ENCODE measurements around the gene NCAM1.
"Not testable (repeated sequence)": the region's sequence is repeated elsewhere in the genome, so short reads cannot be mapped to it uniquely, and the experiment has no call there.

NCAM1 gene

DNA sequence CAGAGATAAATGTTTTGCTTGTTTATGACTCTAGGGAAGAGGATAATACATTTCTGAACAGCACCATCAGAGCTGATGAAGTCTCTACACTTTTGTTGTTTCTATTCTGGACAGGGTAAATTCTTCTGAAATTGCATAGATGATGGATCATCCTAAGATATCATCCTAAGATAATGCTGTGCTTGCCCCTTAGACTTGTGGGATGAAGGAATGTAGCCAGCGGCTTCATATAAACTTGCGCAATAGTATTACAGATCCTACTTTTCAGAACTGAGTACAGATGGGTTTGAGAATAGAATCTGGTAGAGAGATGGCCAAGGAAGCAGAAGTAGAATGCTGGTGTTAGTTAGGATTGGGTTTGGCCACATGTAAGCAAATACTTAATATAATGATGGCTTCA lies 61.0 kb downstream of the NCAM1 start:
- no peak for DNase-seq (ENCODE audit: low spot score)

DNA sequence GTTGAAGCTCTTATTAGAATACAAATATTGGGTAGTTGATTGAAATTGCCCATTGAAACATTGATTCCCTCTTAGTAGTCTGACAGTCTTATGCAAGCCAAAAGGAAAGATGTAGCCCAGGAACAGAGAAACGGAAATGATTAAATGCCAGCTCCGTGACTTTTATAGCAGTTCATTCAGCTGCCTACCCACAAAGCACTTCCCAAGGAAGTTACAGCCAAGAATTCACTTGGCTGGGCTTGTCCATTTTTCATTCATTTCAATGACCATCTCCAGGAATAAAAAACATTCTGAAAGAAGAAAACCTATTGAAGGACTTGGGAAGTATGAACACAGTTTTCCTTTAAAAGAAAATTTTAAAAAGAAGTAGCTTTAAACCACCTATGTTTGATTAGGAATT lies 62.0 kb downstream of the NCAM1 start:
- DNase-seq (ENCODE audit: low spot score): no peak

DNA sequence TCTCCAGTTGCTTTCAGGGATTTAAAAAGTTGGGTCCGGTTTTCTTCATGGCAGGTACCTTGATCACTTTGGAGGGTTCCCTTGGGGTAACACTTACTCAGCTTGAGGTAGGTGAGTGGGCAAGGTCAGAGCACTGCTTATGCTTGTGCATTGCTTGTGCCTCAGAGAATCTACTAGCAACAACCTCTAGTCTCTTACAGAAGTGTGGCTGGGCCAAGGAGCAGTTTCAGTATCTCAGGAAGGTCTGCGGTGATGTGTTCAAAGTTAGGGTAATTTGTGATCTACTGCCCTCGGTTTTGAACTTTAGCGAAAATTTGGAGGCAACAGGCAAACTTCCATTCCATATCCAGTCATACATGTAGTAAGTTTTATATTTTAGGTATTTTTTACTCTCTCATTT lies 62.8 kb downstream of the NCAM1 start:
- no peak for DNase-seq (ENCODE audit: low spot score)

DNA sequence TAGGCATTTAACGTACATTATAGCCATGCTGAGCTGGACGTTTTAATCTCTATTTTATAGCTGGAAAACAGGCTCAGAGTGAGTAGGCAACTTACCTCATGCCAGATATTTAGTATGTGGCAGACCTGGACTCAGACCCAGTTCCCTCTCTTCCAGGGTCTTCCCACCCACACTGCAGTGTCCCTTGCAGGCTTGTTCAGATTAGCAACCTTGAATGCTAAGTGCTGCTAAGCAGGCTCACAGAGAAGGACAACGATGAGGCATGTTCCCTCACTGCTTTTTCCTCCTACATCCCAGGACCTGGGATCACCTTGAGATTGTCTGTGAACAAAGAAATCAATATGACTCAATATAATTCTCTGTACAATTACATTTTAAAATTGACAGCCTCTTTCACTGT lies 65.6 kb downstream of the NCAM1 start:
- no peak for DNase-seq (ENCODE audit: low spot score)

DNA sequence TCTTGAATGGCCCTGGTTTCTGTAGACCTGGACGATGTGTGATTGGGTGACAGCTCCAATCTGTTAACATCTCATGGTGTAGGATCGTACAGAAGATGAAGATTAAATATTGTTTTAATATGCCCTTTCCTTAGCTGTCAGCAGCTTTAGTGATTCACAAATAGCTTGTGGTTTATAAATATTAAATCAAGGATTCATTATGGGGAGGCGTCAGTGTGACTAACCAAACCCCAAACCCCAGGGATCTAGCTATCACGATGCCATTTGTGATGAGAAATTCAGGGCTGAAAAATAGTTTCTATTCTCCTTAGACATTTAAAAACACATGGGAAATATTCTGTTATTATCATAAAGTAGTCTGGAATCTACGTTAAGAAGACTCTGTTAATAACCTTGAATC lies 73.4 kb downstream of the NCAM1 start:
- no peak for DNase-seq (ENCODE audit: low spot score)

DNA sequence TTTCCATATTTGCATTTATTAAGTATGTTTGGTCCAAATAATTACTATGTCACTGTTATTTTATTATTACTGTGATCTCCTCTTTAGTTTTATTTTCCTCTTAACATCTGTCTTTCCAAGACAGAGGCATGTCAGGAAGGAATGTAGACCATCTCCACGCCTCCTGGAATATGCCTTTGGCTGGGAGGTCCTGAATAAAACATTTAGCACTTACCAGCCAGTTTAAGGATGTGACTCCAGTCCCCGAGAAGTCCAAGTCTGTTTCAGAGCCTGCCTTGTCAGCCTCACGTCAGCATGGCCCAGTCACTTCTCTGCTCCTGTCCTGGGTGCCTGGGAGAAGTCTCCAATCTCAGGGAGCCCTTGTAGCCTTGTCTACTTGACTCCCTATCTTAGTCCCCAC lies 74.5 kb downstream of the NCAM1 start:
- no peak for DNase-seq (ENCODE audit: low spot score)

DNA sequence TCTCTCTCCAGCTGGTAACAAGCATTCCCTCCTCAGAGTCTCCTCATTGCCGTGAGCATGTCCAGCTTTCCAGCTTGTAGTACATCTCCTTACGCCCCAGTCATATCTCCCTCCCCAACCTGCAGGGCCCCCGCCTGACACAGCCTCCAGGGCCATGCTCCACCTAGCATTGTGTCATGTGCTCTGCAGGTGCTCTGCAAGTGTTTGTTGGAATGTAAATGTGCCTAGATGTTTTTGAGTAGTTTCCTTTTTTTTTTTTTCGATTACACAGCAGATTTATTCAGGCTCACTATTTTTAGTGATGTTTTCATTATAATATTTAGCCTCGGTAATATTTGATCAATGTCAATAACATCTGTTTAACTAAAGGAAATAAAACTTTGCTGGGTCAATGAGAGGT lies 82.5 kb downstream of the NCAM1 start:
- no peak for DNase-seq (ENCODE audit: low spot score)

DNA sequence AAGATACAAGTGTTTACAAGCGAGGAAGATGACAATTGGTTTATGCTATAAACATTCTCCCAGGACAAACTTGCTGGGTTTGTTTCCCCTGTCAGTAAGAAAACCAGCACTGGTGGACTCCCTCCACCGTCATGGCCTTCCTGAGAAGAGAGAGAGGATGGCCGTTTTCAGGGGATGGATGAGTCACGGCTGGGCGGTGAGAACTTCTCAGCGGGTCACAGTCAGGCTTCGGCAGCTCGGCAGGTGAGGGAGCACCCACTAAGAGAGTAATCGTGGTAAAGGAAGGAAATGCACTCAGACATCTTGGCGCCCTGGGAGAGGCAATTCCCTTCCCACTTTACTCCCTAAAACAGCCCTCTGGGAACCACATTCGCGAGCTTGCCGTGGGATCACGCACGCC lies 83.9 kb downstream of the NCAM1 start:
- DNase-seq (ENCODE audit: low spot score): no peak

DNA sequence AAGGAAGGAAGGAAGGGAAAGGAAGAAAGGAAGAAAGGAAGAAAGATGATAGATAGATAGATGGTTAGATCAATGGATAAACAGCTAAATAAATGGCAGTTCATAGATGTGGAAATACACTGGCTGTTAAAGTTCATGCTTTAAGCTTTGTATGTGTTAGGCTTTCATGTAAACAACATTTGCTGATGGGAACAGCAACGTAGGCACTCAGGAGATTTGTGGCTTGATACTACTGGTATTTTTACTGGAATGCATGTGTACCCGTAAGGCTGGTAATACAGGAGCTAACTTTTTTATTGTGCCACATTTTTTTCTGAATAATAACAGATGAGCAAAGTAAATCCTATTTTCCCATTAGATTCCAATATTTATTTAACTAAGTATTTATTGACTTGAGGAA lies 85.6 kb downstream of the NCAM1 start:
- no peak for DNase-seq (ENCODE audit: low spot score)

DNA sequence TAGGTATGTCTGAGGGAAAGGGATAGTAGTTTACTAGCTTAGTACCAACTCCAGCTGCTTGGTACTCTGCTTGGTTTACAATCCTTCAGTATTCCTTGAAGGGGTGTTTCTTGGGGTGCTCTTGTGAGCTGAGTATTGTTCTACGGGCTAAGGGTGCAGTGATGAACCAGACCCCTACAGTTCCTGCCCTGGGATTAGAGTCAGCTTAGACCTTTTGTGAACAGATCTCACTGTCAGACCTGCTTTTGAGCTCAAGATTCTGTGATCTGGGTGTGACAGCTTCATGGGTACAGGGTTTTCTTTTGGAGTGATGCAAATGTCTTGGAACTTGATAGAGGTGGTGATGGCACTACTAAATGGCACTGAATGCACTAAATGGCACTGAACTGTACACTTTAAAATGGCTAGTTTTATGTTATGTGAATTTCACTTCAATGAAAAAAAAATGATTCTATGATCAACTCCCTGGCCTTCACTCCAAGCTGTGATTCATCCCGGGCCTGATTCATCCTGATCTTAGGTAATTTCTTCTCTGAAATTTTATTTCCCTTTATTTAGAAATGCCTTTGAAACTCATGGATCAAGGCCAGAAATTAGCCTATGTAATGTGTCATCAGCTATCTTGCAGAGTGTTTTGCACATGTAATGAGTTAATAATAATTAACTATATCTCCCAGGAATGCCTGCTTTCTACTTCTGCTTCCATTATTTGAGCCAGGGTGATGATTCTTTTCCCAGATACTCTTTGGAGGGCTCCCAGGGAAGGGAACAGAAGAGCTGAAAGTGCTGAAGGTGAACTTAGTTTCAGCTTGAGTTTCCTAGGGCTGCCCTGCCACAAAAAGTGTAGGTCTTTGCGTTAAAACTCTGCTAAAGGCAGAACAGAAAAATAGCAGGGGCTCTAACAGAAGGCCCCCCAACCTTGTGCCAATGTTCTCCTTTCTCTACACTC lies 87.9 kb downstream of the NCAM1 start:
- no peak for DNase-seq (ENCODE audit: low spot score)

DNA sequence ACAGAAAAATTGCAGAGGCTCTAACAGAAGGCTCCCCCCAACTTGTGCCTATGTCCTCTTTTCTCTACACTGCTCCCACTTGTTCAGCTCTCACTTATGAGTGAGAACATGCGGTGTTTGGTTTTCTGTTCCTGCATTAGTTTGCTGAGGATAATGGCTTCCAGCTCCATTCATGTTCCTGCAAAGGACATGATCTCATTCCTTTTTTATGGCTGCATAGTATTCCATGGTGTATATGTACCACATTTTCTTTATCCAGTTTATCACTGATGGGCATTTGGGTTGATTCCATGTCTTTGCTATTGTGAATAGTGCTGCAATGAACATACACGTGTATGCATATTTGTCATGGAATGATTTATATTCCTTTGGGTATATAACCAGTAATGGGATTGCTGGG lies 91.8 kb downstream of the NCAM1 start:
- not testable (repeated sequence) for DNase-seq (ENCODE audit: low spot score)

DNA sequence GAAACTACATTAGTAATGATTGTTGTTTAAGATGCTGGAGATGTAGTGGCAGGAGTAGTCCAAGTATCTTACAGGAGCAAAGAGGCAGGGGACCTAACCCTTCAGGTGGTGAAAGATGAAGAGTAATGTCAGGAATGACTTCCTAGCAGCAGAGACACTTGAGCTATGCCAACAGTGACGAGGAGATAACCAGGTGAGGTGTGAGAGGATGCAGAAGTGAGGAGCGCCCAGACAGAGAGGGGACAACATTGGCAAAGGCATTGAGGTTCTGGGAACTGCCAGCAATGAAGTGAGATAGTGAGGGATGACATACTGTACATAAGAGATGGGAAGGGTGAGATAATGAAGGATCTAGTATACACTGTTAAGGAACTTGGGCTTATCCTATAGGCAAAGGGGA lies 95.8 kb downstream of the NCAM1 start:
- no peak for DNase-seq (ENCODE audit: low spot score)

DNA sequence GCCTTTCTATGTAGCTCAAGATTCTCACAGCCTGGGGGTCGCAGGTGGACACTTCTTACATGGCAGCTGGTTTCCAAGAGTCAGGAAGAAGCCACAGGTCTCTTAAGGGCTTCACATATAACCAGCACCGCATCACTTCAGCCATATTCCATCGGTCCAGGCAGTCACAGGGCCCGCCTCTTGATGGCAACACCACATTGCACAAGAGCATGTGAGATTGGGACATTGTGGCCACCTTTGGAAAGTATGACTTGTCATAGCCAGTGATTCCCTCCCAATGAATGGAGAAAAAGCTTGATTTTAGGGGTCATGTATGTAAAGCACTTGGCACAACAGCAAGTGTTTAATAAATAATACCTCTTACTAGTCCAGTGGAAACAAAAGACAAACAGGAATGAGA lies 98.3 kb downstream of the NCAM1 start:
- DNase-seq (ENCODE audit: low spot score): no peak

DNA sequence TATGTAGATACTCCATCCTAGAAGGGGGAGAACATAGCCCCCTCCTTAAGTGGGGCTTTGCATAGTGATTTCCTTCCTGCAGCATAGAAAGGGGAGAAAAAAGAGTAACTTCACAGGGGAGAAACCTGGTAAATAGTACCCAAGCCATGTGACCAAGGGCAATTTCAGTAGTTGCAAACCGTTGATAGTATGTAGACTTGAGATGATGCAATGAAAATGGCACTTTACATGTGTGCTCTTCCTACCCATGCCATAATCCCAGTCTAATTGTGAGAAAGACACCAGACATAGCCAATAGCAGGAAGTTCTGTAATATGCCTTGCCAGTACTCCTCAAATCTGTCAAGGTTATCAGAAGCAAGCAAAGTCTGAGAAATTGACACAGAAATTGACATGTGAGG lies 104.1 kb downstream of the NCAM1 start:
- DNase-seq (ENCODE audit: low spot score): no peak

DNA sequence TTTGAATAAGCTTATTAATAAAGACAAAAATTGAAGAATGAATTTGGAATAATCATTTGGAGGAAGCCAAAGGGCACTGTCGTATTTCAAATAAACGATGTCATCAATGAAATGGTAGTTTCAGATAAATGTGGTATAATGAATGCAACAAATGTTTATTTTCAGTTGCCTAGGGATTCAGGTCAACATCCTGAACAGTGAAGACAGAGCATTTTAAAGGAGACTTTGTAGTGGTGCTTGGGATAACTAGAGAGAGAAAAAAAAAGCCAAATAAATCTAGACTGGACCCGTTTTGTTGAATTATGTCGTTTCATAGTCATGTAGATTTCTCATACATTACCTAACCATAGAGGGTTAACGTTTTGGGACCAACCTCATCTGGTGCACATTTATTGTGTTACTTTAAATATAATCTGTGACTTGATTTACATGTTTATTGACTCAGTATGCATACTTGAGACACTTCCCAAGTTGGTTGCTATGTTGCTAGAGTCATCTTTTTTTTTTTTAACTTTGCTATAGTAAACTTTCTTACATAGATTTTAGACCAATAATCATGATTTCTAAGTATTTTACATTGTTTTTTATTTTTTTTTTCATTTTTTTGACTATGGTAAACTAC lies 111.1 kb downstream of the NCAM1 start:
- no peak for DNase-seq (ENCODE audit: low spot score)

DNA sequence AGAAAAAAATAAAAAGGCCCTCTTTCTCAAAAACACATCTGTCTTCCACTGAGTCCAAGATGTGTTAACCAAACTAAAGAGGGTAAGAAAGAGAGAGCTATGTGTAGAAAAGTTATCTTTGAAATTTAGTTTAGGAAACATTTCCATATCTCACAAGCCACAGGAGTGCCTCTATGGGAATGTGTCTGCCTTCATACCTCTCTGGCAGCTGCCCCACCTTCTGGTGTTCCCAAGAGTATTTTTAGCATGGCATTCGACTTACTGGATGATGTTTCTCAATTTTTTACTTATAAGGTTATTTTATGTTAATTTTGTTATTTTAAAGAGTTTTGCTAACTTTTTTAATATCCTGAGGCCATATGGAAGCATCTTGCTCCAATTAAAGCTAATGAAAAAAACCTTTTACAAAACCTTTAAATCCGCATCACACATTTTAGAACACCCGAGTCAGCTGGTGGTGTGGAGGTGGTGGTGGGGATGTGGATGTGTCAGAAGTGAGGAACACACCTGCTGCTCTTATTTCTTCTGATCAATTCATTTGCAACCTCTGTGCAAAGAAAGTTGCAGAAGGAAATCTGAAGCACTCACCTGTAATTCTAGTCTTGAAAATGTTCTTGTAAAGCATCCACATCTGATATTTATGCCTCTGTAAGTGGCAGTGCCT lies 112.2 kb downstream of the NCAM1 start:
- no peak for DNase-seq (ENCODE audit: low spot score)

DNA sequence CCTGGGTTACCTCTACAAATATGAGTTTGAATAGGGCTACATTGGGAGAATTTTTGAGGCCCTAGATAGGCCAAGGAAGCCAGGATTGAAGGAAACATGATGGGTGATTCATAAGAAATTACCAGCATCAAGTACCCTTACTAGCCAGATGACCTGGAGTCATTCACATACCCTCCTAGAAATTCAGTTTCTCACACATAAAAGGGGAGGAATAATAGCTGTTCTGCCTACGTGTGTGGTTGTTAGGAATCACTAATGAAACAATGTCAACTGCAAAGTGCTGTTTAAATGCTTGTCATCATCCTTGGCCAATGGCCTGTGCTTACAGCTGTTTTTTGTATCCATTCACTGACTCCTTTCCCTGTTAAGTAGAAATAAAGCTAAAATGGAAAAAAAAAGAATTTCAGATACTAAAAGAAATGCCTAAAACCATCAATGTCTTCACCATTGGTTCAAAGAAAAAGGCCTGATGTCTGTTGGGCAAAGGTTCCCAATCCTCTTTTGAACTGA lies 114.4 kb downstream of the NCAM1 start:
- no peak for DNase-seq (ENCODE audit: low spot score)

DNA sequence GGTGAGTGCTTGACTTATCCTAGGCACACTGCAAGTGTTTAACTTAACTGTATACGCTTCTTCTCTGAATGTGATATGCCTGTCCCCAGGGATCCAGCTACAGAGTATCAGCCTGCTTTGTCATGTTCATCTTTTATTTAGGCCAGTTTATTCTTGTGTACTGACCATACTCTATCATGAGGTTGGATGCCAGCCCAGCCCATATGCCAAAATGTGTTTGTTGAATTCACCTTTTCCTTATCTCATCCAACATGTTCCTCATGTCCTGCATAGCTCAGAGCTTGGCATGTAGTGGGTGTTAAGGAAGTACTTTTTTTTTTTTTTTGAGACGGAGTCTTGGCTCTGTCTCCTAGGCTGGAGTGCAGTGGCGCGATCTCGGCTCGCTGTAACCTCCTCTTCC lies 116.2 kb downstream of the NCAM1 start:
- DNase-seq (ENCODE audit: low spot score): no peak

DNA sequence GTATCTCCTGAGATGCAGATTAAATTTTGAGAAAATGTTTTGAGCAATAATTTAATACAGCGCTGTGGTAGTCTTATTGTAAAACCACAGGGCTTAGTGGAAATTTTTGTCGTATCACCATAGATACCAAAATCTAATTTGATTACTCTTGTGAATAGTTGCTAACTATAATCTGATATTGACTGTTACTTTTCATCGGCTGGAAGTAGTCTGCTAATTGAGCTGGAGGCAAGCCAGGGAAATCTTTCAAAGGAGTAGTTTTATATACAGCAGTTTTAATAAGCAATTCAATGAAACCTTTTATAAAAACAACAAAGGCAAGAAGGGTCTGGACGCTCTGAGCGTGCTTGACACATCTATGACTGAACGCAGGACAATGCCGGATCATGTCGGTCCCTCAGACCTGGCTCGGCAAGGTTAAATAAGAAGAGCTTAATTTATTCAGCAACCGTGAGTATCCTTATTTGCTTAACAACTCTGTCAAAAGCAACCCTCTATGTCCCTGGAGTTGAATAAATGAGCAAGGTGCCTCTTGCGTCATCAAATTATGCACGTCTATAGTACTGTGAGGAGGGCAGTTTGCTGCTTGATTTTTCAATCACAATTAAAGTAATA lies 121.2 kb downstream of the NCAM1 start:
- DNase-seq (ENCODE audit: low spot score): no peak

DNA sequence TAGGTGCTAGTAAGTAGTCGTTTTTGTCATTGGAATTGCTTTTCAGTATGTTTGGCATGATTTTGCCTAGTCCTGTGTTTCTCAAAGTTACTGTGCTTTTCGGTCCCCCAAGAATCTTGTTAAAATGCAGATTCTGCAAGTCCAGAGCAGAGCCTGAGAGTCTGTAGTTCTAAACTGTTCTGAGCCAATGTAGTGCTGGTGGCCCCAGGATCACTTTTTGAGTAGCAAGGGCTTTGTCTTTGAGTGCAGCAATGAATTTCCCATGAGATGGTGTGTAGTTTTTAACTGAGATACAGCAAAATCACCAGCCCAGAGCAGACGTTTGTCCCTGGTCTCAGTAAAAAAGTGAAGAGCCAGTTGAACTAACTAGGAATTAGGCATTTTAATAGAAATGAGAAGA lies 122.4 kb downstream of the NCAM1 start:
- no peak for DNase-seq (ENCODE audit: low spot score)

DNA sequence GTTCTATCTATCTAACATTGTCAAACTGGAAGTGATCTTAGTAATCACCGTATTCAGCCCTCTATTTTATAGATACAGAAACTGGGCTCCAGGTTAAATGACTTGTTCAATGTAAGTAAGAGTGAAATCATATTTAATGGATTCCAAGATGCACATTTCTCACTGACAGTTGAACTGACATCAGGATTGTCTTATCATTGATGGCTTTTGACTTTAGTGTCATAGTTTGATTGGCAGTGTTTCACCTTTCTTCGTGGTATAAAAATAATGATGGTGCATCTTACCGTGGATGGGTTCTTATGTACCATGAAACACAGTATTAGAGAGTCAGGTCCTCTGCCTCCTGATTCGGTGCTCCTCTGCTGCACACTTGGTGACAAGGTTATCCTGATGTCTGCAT lies 123.1 kb downstream of the NCAM1 start:
- DNase-seq (ENCODE audit: low spot score): no peak

DNA sequence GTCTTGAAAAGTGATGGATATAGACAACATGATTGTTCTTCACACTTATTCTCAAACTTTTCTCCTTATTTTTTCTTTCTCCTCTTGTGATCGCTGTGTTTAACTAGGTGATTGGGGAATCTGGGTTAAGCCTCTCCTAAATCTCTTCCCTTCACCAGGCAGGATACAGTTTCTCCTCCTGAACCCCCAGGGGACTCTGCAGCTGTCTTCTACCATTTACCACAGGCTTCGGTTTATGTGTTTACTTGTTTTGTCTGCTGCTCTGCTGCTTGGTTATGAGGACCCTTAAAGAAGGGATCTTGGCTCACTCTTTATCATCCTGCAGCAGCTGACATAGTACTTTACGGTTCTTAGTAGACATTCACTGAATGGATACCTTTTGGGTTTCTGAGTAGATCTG lies 124.2 kb downstream of the NCAM1 start:
- DNase-seq (ENCODE audit: low spot score): no peak

DNA sequence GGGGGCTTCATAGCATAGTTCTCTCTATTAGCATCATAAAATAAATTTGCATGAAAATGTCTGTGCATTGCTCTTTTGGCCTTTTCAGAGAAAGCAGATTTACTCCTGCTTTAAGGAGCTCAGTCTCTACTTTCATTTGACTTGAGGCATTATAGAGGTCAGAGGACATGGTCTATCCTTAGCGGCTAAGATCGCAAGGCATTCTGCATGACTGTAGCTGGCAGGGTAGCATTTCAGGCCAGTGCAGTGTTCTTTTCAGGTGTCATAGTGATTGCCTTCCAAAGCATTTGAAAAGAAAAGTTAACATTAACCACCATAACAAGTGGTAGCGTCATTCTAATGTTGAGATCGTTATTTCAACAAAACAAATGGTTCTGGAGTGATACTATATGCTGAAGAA lies 126.5 kb downstream of the NCAM1 start:
- DNase-seq (ENCODE audit: low spot score): no peak
